Stimulated activated CD4-positive, alpha-beta T cell treated with anti-CD3 and anti-CD28 coated beads, Interleukin-2, amount 100 ng/mL, for 4 hours (primary cell): Measurements from ENCODE around the gene TLE4.

ENCODE experiments used
- DNase-seq: peaks from one replicate; pipeline ENCODE4 v3.0.0-alpha.2; 2020; ENCODE audit warnings: low read depth

TLE4 gene

GRCh38 chr9:79572032-79572607 lies 355 bp downstream of the TLE4 start:
- no peak for DNase-seq

GRCh38 chr9:79572608-79573411 lies 1.0 kb downstream of the TLE4 start:
- peak; percentile 38 for DNase-seq

GRCh38 chr9:79573412-79573923 lies 1.7 kb downstream of the TLE4 start:
- no peak for DNase-seq

- DNase-seq = no peak
These were observed 2.4 kb downstream of the TLE4 start for GRCh38 chr9:79574136-79574535.

GRCh38 chr9:79574781-79575180 lies 3.0 kb downstream of the TLE4 start:
- DNase-seq = no peak

GRCh38 chr9:79575547-79575946 lies 3.8 kb downstream of the TLE4 start:
- DNase-seq = no peak

- no peak for DNase-seq
These were observed 6.4 kb downstream of the TLE4 start for GRCh38 chr9:79577969-79578723.

- no peak for DNase-seq
These were observed 7.1 kb downstream of the TLE4 start for GRCh38 chr9:79578891-79579290.

- no peak for DNase-seq
These were observed 7.9 kb downstream of the TLE4 start for GRCh38 chr9:79579624-79580023.

GRCh38 chr9:79580055-79580454 lies 8.3 kb downstream of the TLE4 start:
- DNase-seq = no peak

GRCh38 chr9:79581388-79581787 lies 9.6 kb downstream of the TLE4 start:
- DNase-seq = no peak

- no peak for DNase-seq
These were observed 10.0 kb downstream of the TLE4 start for GRCh38 chr9:79581794-79582193.

- no peak for DNase-seq
These were observed 12.3 kb downstream of the TLE4 start for GRCh38 chr9:79583952-79584654.

- no peak for DNase-seq
These were observed 12.9 kb downstream of the TLE4 start for GRCh38 chr9:79584655-79584982.

- no peak for DNase-seq
These were observed 16.9 kb downstream of the TLE4 start for GRCh38 chr9:79588488-79589223.

- DNase-seq = no peak
These were observed 19.7 kb downstream of the TLE4 start for GRCh38 chr9:79591458-79591857.

- no peak for DNase-seq
These were observed 21.1 kb downstream of the TLE4 start for GRCh38 chr9:79592726-79593493.

GRCh38 chr9:79598562-79599345 lies 27.0 kb downstream of the TLE4 start:
- no peak for DNase-seq

- DNase-seq = no peak
These were observed 28.7 kb downstream of the TLE4 start for GRCh38 chr9:79600466-79600865.
